ENCODE measurements around the gene NDUFB7. TPM values are rescaled to one million over a fixed set of nuclear protein-coding genes. Genes with fewer than 3 reads are reported as not detected.
"Not testable (repeated sequence)": the region's sequence is repeated elsewhere in the genome, so short reads cannot be mapped to it uniquely, and the experiment has no call there.

The NDUFB7 gene
- total RNA-seq, 4 donors from 2014 or later: 119 to 543 (median 221) TPM

DNA sequence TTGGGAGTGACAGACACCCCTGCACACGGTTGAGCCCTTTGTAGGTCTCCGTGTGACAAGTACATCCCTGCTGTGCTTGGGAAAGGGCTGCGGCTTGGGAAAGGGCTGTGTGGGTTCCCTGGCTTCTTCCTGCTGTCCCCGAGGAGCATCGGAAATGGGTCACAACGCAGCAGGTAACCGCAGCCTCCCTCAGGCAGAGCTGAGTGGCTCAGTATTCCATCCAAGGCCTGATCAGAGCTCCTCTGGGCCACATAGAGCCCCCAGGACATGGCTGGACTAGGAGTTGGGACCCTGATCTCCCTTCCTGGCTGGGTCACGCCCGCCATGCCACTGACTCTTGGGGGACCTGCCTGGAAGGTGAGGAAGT lies 26.2 kb downstream of the NDUFB7 start:
- no peak for TF ChIP-seq POLR2A (IDR thresholded peaks at IDR 0.05)
- TF ChIP-seq, protein P1, sequence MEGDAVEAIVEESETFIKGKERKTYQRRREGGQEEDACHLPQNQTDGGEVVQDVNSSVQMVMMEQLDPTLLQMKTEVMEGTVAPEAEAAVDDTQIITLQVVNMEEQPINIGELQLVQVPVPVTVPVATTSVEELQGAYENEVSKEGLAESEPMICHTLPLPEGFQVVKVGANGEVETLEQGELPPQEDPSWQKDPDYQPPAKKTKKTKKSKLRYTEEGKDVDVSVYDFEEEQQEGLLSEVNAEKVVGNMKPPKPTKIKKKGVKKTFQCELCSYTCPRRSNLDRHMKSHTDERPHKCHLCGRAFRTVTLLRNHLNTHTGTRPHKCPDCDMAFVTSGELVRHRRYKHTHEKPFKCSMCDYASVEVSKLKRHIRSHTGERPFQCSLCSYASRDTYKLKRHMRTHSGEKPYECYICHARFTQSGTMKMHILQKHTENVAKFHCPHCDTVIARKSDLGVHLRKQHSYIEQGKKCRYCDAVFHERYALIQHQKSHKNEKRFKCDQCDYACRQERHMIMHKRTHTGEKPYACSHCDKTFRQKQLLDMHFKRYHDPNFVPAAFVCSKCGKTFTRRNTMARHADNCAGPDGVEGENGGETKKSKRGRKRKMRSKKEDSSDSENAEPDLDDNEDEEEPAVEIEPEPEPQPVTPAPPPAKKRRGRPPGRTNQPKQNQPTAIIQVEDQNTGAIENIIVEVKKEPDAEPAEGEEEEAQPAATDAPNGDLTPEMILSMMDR (IDR thresholded peaks at IDR 0.05): no peak
- no peak overlapping the region for H3K27ac ChIP-seq
- intact Hi-C loops (cut with DNase I; ENCODE audit: low total_unique reads): no loop called here
- no peaks in the 10 kb centered on the region for H3K4me1 ChIP-seq
- no peaks in the 10 kb centered on the region for H3K27me3 ChIP-seq
- DNase-seq: no peak
- no peak overlapping the region for H3K4me3 ChIP-seq
- no peaks in the 10 kb centered on the region for H3K36me3 ChIP-seq
- no peaks in the 10 kb centered on the region for H3K9me3 ChIP-seq

- Histone ChIP-seq H3K4me3 (no peak overlapping the region), H3K27me3 (no peaks in the 10 kb centered on the region), H3K36me3 (no peaks in the 10 kb centered on the region), H3K9me3 (no peaks in the 10 kb centered on the region), H3K27ac (no peak overlapping the region), H3K4me1 (no peaks in the 10 kb centered on the region)
- TF ChIP-seq POLR2A (IDR thresholded peaks at IDR 0.05): no peak
- TF ChIP-seq, protein P1 (IDR thresholded peaks at IDR 0.05): no peak
- intact Hi-C loops (cut with DNase I; ENCODE audit: low total_unique reads): no loop called here
- no peak for DNase-seq
Measured at GRCh38 chr19:14544977-14545715, 26.7 kb downstream of the NDUFB7 start.

GRCh38 chr19:14544047-14544446 lies 27.8 kb downstream of the NDUFB7 start:
- Histone ChIP-seq H3K36me3 (no peaks in the 10 kb centered on the region), H3K27me3 (no peaks in the 10 kb centered on the region), H3K4me3 (no peak overlapping the region), H3K27ac (no peak overlapping the region), H3K9me3 (no peaks in the 10 kb centered on the region), H3K4me1 (no peaks in the 10 kb centered on the region)
- TF ChIP-seq POLR2A (IDR thresholded peaks at IDR 0.05): no peak
- TF ChIP-seq, protein P1 (IDR thresholded peaks at IDR 0.05): no peak
- intact Hi-C loops (cut with DNase I; ENCODE audit: low total_unique reads): no loop called here
- DNase-seq: no peak

GRCh38 chr19:14542711-14543328 lies 29.0 kb downstream of the NDUFB7 start:
- H3K27ac ChIP-seq: peak overlapping the region in 1 of 2 donors; percentile 57
- DNase-seq: no peak
- no peaks in the 10 kb centered on the region for H3K9me3 ChIP-seq
- no peaks in the 10 kb centered on the region for H3K36me3 ChIP-seq
- no peaks in the 10 kb centered on the region for H3K4me1 ChIP-seq
- intact Hi-C loops (cut with DNase I; ENCODE audit: low total_unique reads): no loop called here
- TF ChIP-seq POLR2A (IDR thresholded peaks at IDR 0.05): no peak
- TF ChIP-seq, protein P1 (IDR thresholded peaks at IDR 0.05): no peak
- no peaks in the 10 kb centered on the region for H3K27me3 ChIP-seq
- H3K4me3 ChIP-seq: no peak overlapping the region

GRCh38 chr19:14541979-14542378 lies 29.9 kb downstream of the NDUFB7 start:
- H3K9me3 ChIP-seq; H3K27me3 ChIP-seq; H3K4me1 ChIP-seq; DNase-seq; H3K27ac ChIP-seq; intact Hi-C loops (cut with DNase I; ENCODE audit: low total_unique reads); H3K4me3 ChIP-seq; H3K36me3 ChIP-seq: not testable (repeated sequence)
